Measurements from ENCODE around the gene DST.
A peak's percentile ranks its signal among the peaks of the same experiment; 100 is the strongest.

The DST gene

GRCh38 chr6:56620229-56620868, 22.3 kb downstream of the DST start:
- Histone ChIP-seq H3K4me1 (ENCODE audit: control insufficient read depth, insufficient read depth, low read length) (no peaks in the 10 kb centered on the region), H3K9me3 (ENCODE audit: control insufficient read depth, low read length) (no peaks in the 10 kb centered on the region), H3K36me3 (ENCODE audit: control insufficient read depth, insufficient read depth, low read length, severe bottlenecking) (peaks cover 90% of the 10 kb centered on the region), H3K4me3 (ENCODE audit: low read length) (no peak overlapping the region), H3K9ac (ENCODE audit: low read length) (no peak overlapping the region), H3K27me3 (replicated peaks; ENCODE audit: control insufficient read depth, insufficient read depth, low read length) (no peaks in the 10 kb centered on the region)
- no peak for DNase-seq (ENCODE audit: low read depth)

- no peak for DNase-seq (ENCODE audit: low read depth)
- peaks cover 90% of the 10 kb centered on the region for H3K36me3 ChIP-seq (ENCODE audit: control insufficient read depth, insufficient read depth, low read length, severe bottlenecking)
- no peaks in the 10 kb centered on the region for H3K27me3 ChIP-seq (replicated peaks; ENCODE audit: control insufficient read depth, insufficient read depth, low read length)
- no peaks in the 10 kb centered on the region for H3K4me1 ChIP-seq (ENCODE audit: control insufficient read depth, insufficient read depth, low read length)
- H3K9me3 ChIP-seq (ENCODE audit: control insufficient read depth, low read length) = no peaks in the 10 kb centered on the region
- H3K9ac ChIP-seq (ENCODE audit: low read length) = no peak overlapping the region
- H3K4me3 ChIP-seq (ENCODE audit: low read length) = no peak overlapping the region
Measured at GRCh38 chr6:56618050-56618449, 24.6 kb downstream of the DST start.

- peaks cover 84% of the 10 kb centered on the region for H3K36me3 ChIP-seq (ENCODE audit: control insufficient read depth, insufficient read depth, low read length, severe bottlenecking)
- H3K9me3 ChIP-seq (ENCODE audit: control insufficient read depth, low read length) = no peaks in the 10 kb centered on the region
- DNase-seq (ENCODE audit: low read depth) = no peak
- no peaks in the 10 kb centered on the region for H3K4me1 ChIP-seq (ENCODE audit: control insufficient read depth, insufficient read depth, low read length)
- H3K27me3 ChIP-seq (replicated peaks; ENCODE audit: control insufficient read depth, insufficient read depth, low read length) = no peaks in the 10 kb centered on the region
- no peak overlapping the region for H3K4me3 ChIP-seq (ENCODE audit: low read length)
- no peak overlapping the region for H3K9ac ChIP-seq (ENCODE audit: low read length)
Measured at GRCh38 chr6:56616967-56617366, 25.7 kb downstream of the DST start.

- DNase-seq (ENCODE audit: low read depth) = no peak
- no peak overlapping the region for H3K4me3 ChIP-seq (ENCODE audit: low read length)
- no peak overlapping the region for H3K9ac ChIP-seq (ENCODE audit: low read length)
- H3K9me3 ChIP-seq (ENCODE audit: control insufficient read depth, low read length) = no peaks in the 10 kb centered on the region
- H3K36me3 ChIP-seq (ENCODE audit: control insufficient read depth, insufficient read depth, low read length, severe bottlenecking) = peaks cover 77% of the 10 kb centered on the region
- no peaks in the 10 kb centered on the region for H3K27me3 ChIP-seq (replicated peaks; ENCODE audit: control insufficient read depth, insufficient read depth, low read length)
- H3K4me1 ChIP-seq (ENCODE audit: control insufficient read depth, insufficient read depth, low read length) = no peaks in the 10 kb centered on the region
Measured at GRCh38 chr6:56613247-56613851, 29.3 kb downstream of the DST start.

- Histone ChIP-seq H3K4me3 (ENCODE audit: low read length) (no peak overlapping the region), H3K27me3 (replicated peaks; ENCODE audit: control insufficient read depth, insufficient read depth, low read length) (no peaks in the 10 kb centered on the region), H3K4me1 (ENCODE audit: control insufficient read depth, insufficient read depth, low read length) (peaks cover 15% of the 10 kb centered on the region), H3K36me3 (ENCODE audit: control insufficient read depth, insufficient read depth, low read length, severe bottlenecking) (peaks cover 51% of the 10 kb centered on the region), H3K9ac (ENCODE audit: low read length) (no peak overlapping the region), H3K9me3 (ENCODE audit: control insufficient read depth, low read length) (no peaks in the 10 kb centered on the region)
- DNase-seq (ENCODE audit: low read depth) = no peak
Measured at GRCh38 chr6:56608332-56608731, 34.4 kb downstream of the DST start.

- peaks cover 58% of the 10 kb centered on the region for H3K36me3 ChIP-seq (ENCODE audit: control insufficient read depth, insufficient read depth, low read length, severe bottlenecking)
- no peaks in the 10 kb centered on the region for H3K9me3 ChIP-seq (ENCODE audit: control insufficient read depth, low read length)
- no peak for DNase-seq (ENCODE audit: low read depth)
- H3K27me3 ChIP-seq (replicated peaks; ENCODE audit: control insufficient read depth, insufficient read depth, low read length) = no peaks in the 10 kb centered on the region
- peaks cover 15% of the 10 kb centered on the region for H3K4me1 ChIP-seq (ENCODE audit: control insufficient read depth, insufficient read depth, low read length)
- no peak overlapping the region for H3K9ac ChIP-seq (ENCODE audit: low read length)
- no peak overlapping the region for H3K4me3 ChIP-seq (ENCODE audit: low read length)
Measured at GRCh38 chr6:56607111-56607752, 35.5 kb downstream of the DST start.

DNA sequence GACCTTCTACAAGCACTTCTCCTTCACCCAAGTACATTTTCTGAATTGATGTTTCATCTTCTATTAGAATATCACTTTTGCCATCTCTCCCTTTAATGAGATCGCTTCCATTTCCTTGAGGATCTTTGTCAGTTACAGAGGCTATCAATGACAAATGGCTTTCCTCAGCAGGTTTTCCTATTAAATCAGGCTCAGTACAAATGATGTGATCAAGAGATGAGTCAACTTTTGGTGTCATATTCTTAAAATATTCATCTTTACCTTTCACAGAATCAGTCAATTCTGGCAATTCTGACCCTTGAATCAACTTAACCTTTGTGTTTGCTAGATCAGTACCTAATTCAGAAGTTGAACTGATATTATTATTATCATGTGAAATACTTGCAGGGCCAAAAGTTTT, 37.3 kb downstream of the DST start:
- H3K9ac ChIP-seq (ENCODE audit: low read length) = no peak overlapping the region
- H3K36me3 ChIP-seq (ENCODE audit: control insufficient read depth, insufficient read depth, low read length, severe bottlenecking) = peaks cover 74% of the 10 kb centered on the region
- H3K4me1 ChIP-seq (ENCODE audit: control insufficient read depth, insufficient read depth, low read length) = peaks cover 15% of the 10 kb centered on the region
- no peak for DNase-seq (ENCODE audit: low read depth)
- no peak overlapping the region for H3K4me3 ChIP-seq (ENCODE audit: low read length)
- H3K9me3 ChIP-seq (ENCODE audit: control insufficient read depth, low read length) = no peaks in the 10 kb centered on the region
- no peaks in the 10 kb centered on the region for H3K27me3 ChIP-seq (replicated peaks; ENCODE audit: control insufficient read depth, insufficient read depth, low read length)

- Histone ChIP-seq H3K36me3 (ENCODE audit: control insufficient read depth, insufficient read depth, low read length, severe bottlenecking) (peaks cover 74% of the 10 kb centered on the region), H3K9me3 (ENCODE audit: control insufficient read depth, low read length) (no peaks in the 10 kb centered on the region), H3K9ac (ENCODE audit: low read length) (no peak overlapping the region), H3K4me3 (ENCODE audit: low read length) (no peak overlapping the region), H3K27me3 (replicated peaks; ENCODE audit: control insufficient read depth, insufficient read depth, low read length) (no peaks in the 10 kb centered on the region), H3K4me1 (ENCODE audit: control insufficient read depth, insufficient read depth, low read length) (peaks cover 15% of the 10 kb centered on the region)
- no peak for DNase-seq (ENCODE audit: low read depth)
Measured at GRCh38 chr6:56604186-56604585, 38.5 kb downstream of the DST start.

DNA sequence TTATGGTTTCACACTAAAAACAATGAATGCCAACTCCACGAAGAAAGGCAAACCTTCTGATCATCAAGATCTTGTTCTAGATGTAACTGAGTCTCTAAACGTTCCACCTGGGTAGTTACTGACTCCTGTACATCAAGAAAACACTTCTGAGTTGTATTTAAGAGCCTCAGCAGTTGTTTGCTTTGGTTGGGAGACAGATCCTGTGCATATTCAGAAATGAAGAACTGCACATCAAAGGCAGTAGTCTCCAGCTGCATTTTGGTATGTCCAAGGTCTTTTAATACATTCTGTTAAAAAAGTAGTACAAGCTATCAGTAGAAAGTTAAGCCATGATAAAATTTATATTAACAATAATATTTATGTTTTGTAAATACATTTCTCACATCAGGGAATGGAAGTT, 41.3 kb downstream of the DST start:
- Histone ChIP-seq H3K27me3 (replicated peaks; ENCODE audit: control insufficient read depth, insufficient read depth, low read length) (no peaks in the 10 kb centered on the region), H3K4me3 (ENCODE audit: low read length) (no peak overlapping the region), H3K36me3 (ENCODE audit: control insufficient read depth, insufficient read depth, low read length, severe bottlenecking) (peaks cover 63% of the 10 kb centered on the region), H3K9me3 (ENCODE audit: control insufficient read depth, low read length) (no peaks in the 10 kb centered on the region), H3K4me1 (ENCODE audit: control insufficient read depth, insufficient read depth, low read length) (peaks cover 25% of the 10 kb centered on the region), H3K9ac (ENCODE audit: low read length) (no peak overlapping the region)
- DNase-seq (ENCODE audit: low read depth) = no peak

- no peaks in the 10 kb centered on the region for H3K9me3 ChIP-seq (ENCODE audit: control insufficient read depth, low read length)
- peaks cover 56% of the 10 kb centered on the region for H3K36me3 ChIP-seq (ENCODE audit: control insufficient read depth, insufficient read depth, low read length, severe bottlenecking)
- H3K4me3 ChIP-seq (ENCODE audit: low read length) = no peak overlapping the region
- H3K4me1 ChIP-seq (ENCODE audit: control insufficient read depth, insufficient read depth, low read length) = peaks cover 33% of the 10 kb centered on the region
- peak; percentile 74 for DNase-seq (ENCODE audit: low read depth)
- H3K27me3 ChIP-seq (replicated peaks; ENCODE audit: control insufficient read depth, insufficient read depth, low read length) = no peaks in the 10 kb centered on the region
- peak overlapping the region; percentile 16 for H3K9ac ChIP-seq (ENCODE audit: low read length)
Measured at GRCh38 chr6:56595490-56596122, 47.1 kb downstream of the DST start.

GRCh38 chr6:56594699-56595098, 48.0 kb downstream of the DST start:
- Histone ChIP-seq H3K4me1 (ENCODE audit: control insufficient read depth, insufficient read depth, low read length) (peaks cover 33% of the 10 kb centered on the region), H3K4me3 (ENCODE audit: low read length) (no peak overlapping the region), H3K36me3 (ENCODE audit: control insufficient read depth, insufficient read depth, low read length, severe bottlenecking) (peaks cover 56% of the 10 kb centered on the region), H3K9me3 (ENCODE audit: control insufficient read depth, low read length) (no peaks in the 10 kb centered on the region), H3K27me3 (replicated peaks; ENCODE audit: control insufficient read depth, insufficient read depth, low read length) (no peaks in the 10 kb centered on the region), H3K9ac (ENCODE audit: low read length) (peak overlapping the region; percentile 40)
- DNase-seq (ENCODE audit: low read depth) = no peak
